TTC549 (cell line): ENCODE results near the gene SULT6B1.

Experiments
- FAIRE-seq: peaks from 2 replicates; lab custom pipeline; 2012; peaks lifted over from hg19 to GRCh38; lab: Jason Lieb, UNC

Gene SULT6B1

DNA sequence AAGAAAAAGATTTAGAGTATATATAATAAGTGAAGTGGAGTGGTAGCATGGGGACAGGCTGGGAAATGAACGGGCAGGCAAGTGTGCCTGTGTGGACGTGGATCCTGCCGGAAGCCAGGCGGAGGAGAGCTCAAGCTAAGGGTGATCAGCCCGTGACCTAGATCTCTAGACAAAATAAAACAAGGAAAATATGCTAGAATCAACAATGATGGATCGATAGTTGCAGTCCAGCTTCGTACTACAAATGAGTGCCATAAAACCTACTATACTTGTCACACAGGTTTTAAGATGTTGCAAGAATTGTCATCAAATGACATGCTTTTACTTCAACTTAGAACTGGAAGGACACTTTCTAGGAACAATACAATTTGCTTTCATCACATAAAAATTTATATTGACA is 40.1 kb downstream of the SULT6B1 start:
- no peak for FAIRE-seq

DNA sequence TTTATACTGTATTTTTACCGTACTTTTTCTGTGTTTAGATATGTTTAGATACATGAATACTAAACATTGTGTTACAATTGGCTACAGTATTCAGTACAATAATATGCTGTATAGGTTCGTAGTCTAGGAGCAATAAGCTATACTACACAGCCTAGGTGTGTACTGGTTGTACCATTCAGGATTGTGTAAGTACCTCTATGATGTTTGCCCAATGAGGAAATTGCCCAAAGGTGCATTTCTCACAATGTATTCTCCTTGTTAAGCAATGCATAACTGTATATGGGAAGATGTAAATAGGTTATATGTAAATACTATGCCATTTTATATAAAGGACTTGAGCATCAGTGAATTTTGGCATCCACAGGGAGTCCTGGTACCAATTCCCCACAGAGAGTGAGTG is 42.4 kb downstream of the SULT6B1 start:
- FAIRE-seq = no peak

GRCh38 chr2:37143974-37144373 is 44.5 kb downstream of the SULT6B1 start:
- no peak for FAIRE-seq

GRCh38 chr2:37142546-37142945 is 45.9 kb downstream of the SULT6B1 start:
- no peak for FAIRE-seq

DNA sequence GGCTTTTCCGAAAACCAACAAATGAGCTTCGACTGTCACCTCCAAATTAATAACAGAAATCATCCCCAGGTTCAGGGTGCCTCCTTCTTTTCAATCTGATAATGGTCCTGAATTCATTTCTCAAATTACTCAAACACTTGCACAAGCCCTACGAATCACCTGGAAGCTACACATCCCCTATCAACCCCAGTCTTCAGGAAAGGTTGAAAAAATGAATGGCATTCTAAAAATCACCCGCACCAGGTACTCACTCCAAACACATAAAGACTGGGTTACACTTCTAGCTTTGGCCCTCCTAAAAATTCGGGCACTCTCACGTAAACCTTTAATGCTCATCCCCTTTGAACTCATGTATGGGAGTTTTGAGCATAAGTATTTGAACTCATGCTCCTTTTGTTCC is 55.6 kb downstream of the SULT6B1 start:
- FAIRE-seq = no peak

DNA sequence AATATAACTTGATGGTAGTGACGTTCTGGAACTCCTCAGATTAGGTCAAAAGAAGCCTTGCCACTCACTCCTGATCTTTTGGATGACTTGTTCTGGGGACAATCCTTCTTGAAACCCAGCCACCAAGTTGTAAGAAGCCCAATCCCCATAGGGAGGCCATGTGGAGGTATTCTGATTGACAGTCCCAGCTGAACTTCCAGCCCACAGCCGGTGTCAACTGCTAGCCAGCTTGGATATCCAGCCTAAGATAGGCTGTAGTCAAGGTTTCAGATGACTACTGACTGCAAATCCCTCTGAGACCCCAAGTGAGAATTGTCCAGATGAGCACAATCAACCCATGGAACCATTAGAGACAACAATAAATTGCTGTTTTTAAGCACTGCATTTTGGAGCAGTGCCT is 63.1 kb downstream of the SULT6B1 start:
- no peak for FAIRE-seq

DNA sequence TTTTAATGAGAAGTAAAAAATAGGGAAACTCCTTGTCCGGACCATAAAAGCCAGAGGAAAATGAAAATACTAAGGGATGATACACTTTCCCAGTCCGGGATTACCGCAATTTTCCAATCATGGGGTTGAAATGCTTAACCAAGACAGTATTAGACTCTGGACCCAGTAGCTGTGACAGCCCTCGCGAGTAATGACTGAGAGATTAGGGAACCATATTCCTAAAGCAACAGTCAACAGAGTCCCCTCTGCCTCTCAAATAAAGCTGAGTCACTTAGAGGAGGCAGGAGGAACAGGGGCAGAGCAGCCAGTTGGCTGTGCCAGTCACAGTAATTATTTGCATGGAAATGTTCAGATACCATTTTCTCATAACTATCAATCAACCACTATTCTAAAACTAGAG is 69.3 kb downstream of the SULT6B1 start:
- FAIRE-seq = no peak
